Peyer's patch (tissue), 4 donors: ENCODE results near the gene IRS2.

Experiments used
- POLR2A ChIP-seq, 2 donors: fragments of 450-650 bp; IDR thresholded peaks; one replicate each; pipeline ENCODE4 v1.5.1; 2017; ENCODE audit warnings: antibody characterized with exemption in 2 of 2, mild to moderate bottlenecking in 2 of 2, moderate library complexity in 2 of 2
- TF ChIP-seq, protein P1 (sequence below), 6 experiments: fragments of 450-650 bp in 4 of 6; fragments of 200-600 bp in 2 of 6; sonication (generic) in 1 of 6; IDR thresholded peaks; one replicate each; pipeline ENCODE4 v1.5.1; 2017 to 2019; ENCODE audit warnings: antibody characterized with exemption in 6 of 6, mild to moderate bottlenecking in 3 of 6, moderate library complexity in 1 of 6

DNA sequence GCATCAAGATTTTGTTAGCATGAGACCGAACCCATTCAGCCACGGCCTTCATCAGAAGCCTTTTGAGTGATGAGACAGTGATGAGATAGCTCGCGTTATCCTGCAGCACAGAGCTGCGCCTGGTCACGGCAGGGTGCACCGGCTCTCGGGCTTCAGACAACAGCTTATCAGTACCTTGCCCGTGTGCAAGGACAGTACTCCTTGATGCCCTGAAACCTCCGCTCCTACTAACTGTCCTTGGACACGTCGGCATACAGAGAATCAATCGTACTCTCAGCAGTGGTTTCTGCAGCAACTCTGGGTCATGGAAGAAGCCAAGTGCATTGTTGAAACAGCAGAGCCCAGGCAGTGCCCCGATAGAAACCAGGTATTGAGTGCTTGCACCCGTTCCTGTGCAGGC, 40.7 kb downstream of the IRS2 start:
- TF ChIP-seq, protein P1, sequence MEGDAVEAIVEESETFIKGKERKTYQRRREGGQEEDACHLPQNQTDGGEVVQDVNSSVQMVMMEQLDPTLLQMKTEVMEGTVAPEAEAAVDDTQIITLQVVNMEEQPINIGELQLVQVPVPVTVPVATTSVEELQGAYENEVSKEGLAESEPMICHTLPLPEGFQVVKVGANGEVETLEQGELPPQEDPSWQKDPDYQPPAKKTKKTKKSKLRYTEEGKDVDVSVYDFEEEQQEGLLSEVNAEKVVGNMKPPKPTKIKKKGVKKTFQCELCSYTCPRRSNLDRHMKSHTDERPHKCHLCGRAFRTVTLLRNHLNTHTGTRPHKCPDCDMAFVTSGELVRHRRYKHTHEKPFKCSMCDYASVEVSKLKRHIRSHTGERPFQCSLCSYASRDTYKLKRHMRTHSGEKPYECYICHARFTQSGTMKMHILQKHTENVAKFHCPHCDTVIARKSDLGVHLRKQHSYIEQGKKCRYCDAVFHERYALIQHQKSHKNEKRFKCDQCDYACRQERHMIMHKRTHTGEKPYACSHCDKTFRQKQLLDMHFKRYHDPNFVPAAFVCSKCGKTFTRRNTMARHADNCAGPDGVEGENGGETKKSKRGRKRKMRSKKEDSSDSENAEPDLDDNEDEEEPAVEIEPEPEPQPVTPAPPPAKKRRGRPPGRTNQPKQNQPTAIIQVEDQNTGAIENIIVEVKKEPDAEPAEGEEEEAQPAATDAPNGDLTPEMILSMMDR (IDR thresholded peaks at IDR 0.05) = no peak
- no peak for TF ChIP-seq POLR2A (IDR thresholded peaks at IDR 0.05)
